DND-41 (cell line): ENCODE results near the gene AMIGO2.
"Not testable (repeated sequence)": the region's sequence is repeated elsewhere in the genome, so short reads cannot be mapped to it uniquely, and the experiment has no call there.

Experiments
- ATAC-seq: fragments of 200-7000 bp; cut with Tn5 transposase; 3 replicates; pipeline ENCODE4 v1.9.1; 2021; ENCODE audit warnings: low read depth; ENCODE audit not compliant: insufficient read depth
- DNase-seq: peaks from one replicate; pipeline ENCODE4 v3.0.0-alpha.2; 2020
- H2AFZ ChIP-seq: 2 replicates; pipeline ENCODE4 v1.6.0; 2012; ENCODE audit warnings: low read depth, low read length
- H3K27ac ChIP-seq: 2 replicates; pipeline ENCODE4 v1.5.1; 2012; ENCODE audit warnings: low read length, inconsistent platforms
- H3K27me3 ChIP-seq: fragments of 200-600 bp; sonication (generic); 2 replicates; pipeline ENCODE4 v1.6.0; 2012; ENCODE audit warnings: low read length, mild to moderate bottlenecking, inconsistent platforms; ENCODE audit not compliant: insufficient read depth, poor library complexity
- H3K36me3 ChIP-seq: 2 replicates; pipeline ENCODE4 v1.5.1; 2012; ENCODE audit warnings: low read length, inconsistent platforms; ENCODE audit not compliant: insufficient read depth
- H3K4me1 ChIP-seq: 2 replicates; pipeline ENCODE4 v1.5.1; 2012; ENCODE audit warnings: mild to moderate bottlenecking, low read length; ENCODE audit not compliant: insufficient read depth
- H3K4me2 ChIP-seq: 2 replicates; pipeline ENCODE4 v1.6.0; 2012; ENCODE audit warnings: mild to moderate bottlenecking, moderate library complexity, low read length, inconsistent platforms; ENCODE audit not compliant: insufficient read depth
- H3K4me3 ChIP-seq, 2 experiments: fragments of 200-600 bp in 1 of 2; shearing (Covaris generic) in 1 of 2; 2 replicates each; pipeline ENCODE4 v1.5.1; 2012 to 2016; ENCODE audit warnings: inconsistent platforms in 2 of 2, low read length in 2 of 2, mild to moderate bottlenecking in 2 of 2, low read depth in 1 of 2, moderate library complexity in 1 of 2
- H3K79me2 ChIP-seq: 2 replicates; pipeline ENCODE4 v1.6.0; 2012; ENCODE audit warnings: low read length, inconsistent platforms; ENCODE audit not compliant: insufficient read depth
- H3K9ac ChIP-seq: 2 replicates; pipeline ENCODE4 v1.6.0; 2012; ENCODE audit warnings: low read depth, mild to moderate bottlenecking, inconsistent platforms, low read length, moderate library complexity
- H3K9me3 ChIP-seq: 2 replicates; pipeline ENCODE4 v1.5.1; 2012; ENCODE audit warnings: low read length, moderate library complexity, mild to moderate bottlenecking, inconsistent platforms; ENCODE audit not compliant: insufficient read depth, severe bottlenecking
- H4K20me1 ChIP-seq: 2 replicates; pipeline ENCODE4 v1.6.0; 2012; ENCODE audit warnings: low read length; ENCODE audit not compliant: insufficient read depth
- CTCF ChIP-seq: IDR thresholded peaks from 2 replicates; pipeline ENCODE4 v1.5.1; 2012; ENCODE audit warnings: borderline replicate concordance, low read length, moderate library complexity, mild to moderate bottlenecking; ENCODE audit not compliant: poor library complexity, severe bottlenecking; ENCODE audit errors: extremely low read depth
- EZH2 ChIP-seq: IDR thresholded peaks from 3 replicates; pipeline ENCODE4 v1.6.1; 2012; ENCODE audit warnings: borderline replicate concordance, low read depth, mild to moderate bottlenecking, moderate library complexity, low read length, inconsistent platforms; ENCODE audit not compliant: severe bottlenecking

Gene AMIGO2

GRCh38 chr12:47123730-47124129, 44.0 kb upstream of the AMIGO2 start:
- H3K9me3 ChIP-seq = no peaks in the 10 kb centered on the region
- DNase-seq = no peak
- H2AFZ ChIP-seq = no peak overlapping the region
- H3K27me3 ChIP-seq = no peaks in the 10 kb centered on the region
- no peak overlapping the region for H3K4me3 ChIP-seq
- H3K79me2 ChIP-seq = no peaks in the 10 kb centered on the region
- no peak for TF ChIP-seq EZH2
- TF ChIP-seq CTCF = no peak
- no peak overlapping the region for H3K27ac ChIP-seq
- ATAC-seq = no peak
- no peaks in the 10 kb centered on the region for H3K36me3 ChIP-seq
- no peaks in the 10 kb centered on the region for H4K20me1 ChIP-seq
- no peak overlapping the region for H3K9ac ChIP-seq
- no peaks in the 10 kb centered on the region for H3K4me1 ChIP-seq
- H3K4me2 ChIP-seq = no peak overlapping the region

GRCh38 chr12:47122602-47123001, 42.8 kb upstream of the AMIGO2 start:
- no peak for DNase-seq
- Histone ChIP-seq H4K20me1 (no peaks in the 10 kb centered on the region), H2AFZ (no peak overlapping the region), H3K4me2 (no peak overlapping the region), H3K9me3 (no peaks in the 10 kb centered on the region), H3K27me3 (no peaks in the 10 kb centered on the region), H3K36me3 (no peaks in the 10 kb centered on the region), H3K4me1 (no peaks in the 10 kb centered on the region), H3K4me3 (no peak overlapping the region), H3K27ac (no peak overlapping the region), H3K9ac (no peak overlapping the region), H3K79me2 (no peaks in the 10 kb centered on the region)
- ATAC-seq = no peak
- no peak for TF ChIP-seq EZH2
- TF ChIP-seq CTCF = no peak

DNA sequence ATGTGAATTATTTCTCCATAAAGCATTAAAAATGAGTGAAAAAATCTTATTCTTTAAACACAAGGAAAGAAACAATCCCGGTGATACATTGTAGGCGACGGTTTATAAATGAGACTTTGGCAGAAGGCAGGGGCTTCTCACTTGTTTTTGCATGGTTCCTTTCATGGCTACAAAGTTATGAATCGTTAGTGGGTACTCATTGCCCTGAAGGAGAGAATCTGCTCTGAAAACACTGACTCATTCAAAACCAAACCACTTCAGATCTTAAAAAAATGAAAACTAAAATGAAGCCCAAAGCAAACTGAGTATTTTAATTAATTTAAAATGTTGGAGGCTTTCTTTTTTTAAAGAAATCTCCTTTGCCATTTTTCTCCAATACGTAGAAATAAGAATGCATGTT, 41.4 kb upstream of the AMIGO2 start:
- ATAC-seq (no peak), DNase-seq (no peak)
- no peaks in the 10 kb centered on the region for H3K79me2 ChIP-seq
- no peaks in the 10 kb centered on the region for H4K20me1 ChIP-seq
- H3K27ac ChIP-seq = no peak overlapping the region
- no peak overlapping the region for H3K9ac ChIP-seq
- TF ChIP-seq CTCF (no peak), EZH2 (no peak)
- no peaks in the 10 kb centered on the region for H3K27me3 ChIP-seq
- no peaks in the 10 kb centered on the region for H3K9me3 ChIP-seq
- H3K4me2 ChIP-seq = no peak overlapping the region
- H2AFZ ChIP-seq = no peak overlapping the region; the same call in 1 of the 2 replicates
- no peaks in the 10 kb centered on the region for H3K36me3 ChIP-seq
- no peak overlapping the region for H3K4me3 ChIP-seq
- H3K4me1 ChIP-seq = no peaks in the 10 kb centered on the region

DNA sequence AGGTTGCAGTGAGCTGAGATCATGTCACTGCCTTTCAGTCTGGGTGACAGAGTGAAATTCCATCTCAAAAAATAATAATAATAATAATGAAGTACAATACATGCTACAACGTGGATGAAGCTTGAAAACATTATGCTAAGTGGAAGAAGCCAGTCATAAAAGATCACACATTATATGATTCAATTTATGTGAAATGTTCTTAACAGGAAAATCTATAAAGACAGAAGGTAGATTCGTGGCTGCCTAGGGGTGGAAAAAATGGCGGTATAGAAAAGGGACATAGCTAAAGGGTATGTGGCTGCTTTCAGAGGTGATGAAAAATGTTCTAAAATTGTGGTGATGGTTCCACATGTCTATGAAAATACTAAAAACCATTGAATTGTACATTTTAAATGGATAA, 41.0 kb upstream of the AMIGO2 start:
- H3K27ac ChIP-seq = no peak overlapping the region
- no peaks in the 10 kb centered on the region for H3K9me3 ChIP-seq
- no peak overlapping the region for H2AFZ ChIP-seq
- H3K36me3 ChIP-seq = no peaks in the 10 kb centered on the region
- H3K4me3 ChIP-seq = no peak overlapping the region
- H3K79me2 ChIP-seq = no peaks in the 10 kb centered on the region
- H4K20me1 ChIP-seq = no peaks in the 10 kb centered on the region
- H3K9ac ChIP-seq = no peak overlapping the region
- H3K4me2 ChIP-seq = no peak overlapping the region
- no peaks in the 10 kb centered on the region for H3K4me1 ChIP-seq
- no peaks in the 10 kb centered on the region for H3K27me3 ChIP-seq
- DNase-seq = no peak
- TF ChIP-seq EZH2 = no peak
- no peak for TF ChIP-seq CTCF
- no peak for ATAC-seq

DNA sequence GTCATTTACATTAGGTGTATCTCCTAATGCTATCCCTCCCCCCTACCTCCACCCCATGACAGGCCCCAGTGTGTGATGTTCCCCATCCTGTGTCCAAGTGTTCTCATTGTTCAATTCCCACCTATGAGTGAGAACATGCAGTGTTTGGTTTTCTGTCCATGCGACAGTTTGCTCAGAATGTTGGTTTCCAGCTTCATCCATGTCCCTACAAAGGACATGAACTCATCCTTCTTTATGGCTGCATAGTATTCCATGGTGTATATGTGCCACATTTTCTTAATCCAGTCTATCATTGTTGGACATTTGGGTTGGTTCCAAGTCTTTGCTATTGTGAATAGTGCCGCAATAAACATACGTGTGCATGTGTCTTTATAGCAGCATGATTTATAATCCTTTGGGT, 37.5 kb upstream of the AMIGO2 start:
- not testable (repeated sequence) for H3K9me3 ChIP-seq, H3K4me2 ChIP-seq, H3K27ac ChIP-seq, DNase-seq, H3K79me2 ChIP-seq, H3K4me3 ChIP-seq, H3K9ac ChIP-seq, H3K36me3 ChIP-seq, H4K20me1 ChIP-seq, H2AFZ ChIP-seq, H3K27me3 ChIP-seq, H3K4me1 ChIP-seq, ATAC-seq
